ENCODE data around the gene SAA1. TPM values are rescaled to one million over a fixed set of nuclear protein-coding genes. Genes with fewer than 3 reads are reported as not detected.
"Not testable (repeated sequence)": the region's sequence is repeated elsewhere in the genome, so short reads cannot be mapped to it uniquely, and the experiment has no call there.

The SAA1 gene
- total and polyA plus RNA-seq, 3 donors from 2014 or later, result 6.2 TPM; not detected in 2

DNA sequence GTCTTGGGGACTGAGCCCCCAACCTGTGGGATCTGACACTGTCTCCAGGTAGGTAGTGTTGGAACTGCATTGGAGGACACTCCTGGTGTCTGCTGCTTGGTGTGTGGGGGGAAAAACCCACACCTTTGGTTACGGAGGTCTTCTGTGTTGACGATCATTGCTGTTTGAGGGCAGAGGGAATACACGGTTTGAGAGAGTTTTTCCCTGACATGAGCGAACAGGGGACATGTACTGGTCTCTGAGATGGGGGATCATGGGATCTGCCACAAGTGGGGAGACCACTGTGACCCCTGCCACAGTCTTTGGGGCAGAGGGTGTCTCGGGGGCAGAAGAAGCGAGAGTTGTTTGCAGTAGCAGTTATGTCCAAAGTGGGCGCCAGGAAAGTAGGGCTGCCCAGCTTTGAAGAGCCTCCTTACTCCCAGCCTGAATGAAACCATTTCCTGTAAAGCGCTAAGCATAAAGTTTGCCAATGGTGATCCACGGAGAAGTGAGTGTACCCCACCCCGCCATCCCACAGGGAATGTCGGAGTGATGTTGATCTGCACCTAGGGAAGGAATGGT, 12.2 kb upstream of the SAA1 start:
- Histone ChIP-seq H3K27me3 (no peaks in the 10 kb centered on the region), H3K36me3 (ENCODE audit: low read depth, missing control alignments) (no peaks in the 10 kb centered on the region), H3K9me3 (no peaks in the 10 kb centered on the region), H3K4me1 (no peaks in the 10 kb centered on the region), H3K4me3 (no peak overlapping the region), H3K27ac (no peak overlapping the region)
- intact Hi-C loops (cut with DNase I; ENCODE audit: low total_unique reads), result no loop called here
- 78 to 92% methylated on average over 11 of the region's 11 CpGs for WGBS, 2 donors
- no peak for TF ChIP-seq POLR2A (IDR thresholded peaks at IDR 0.05)
- no peak for TF ChIP-seq CTCF (IDR thresholded peaks at IDR 0.05)
- no peak for DNase-seq

- Histone ChIP-seq H3K27ac (no peak overlapping the region), H3K36me3 (ENCODE audit: low read depth, missing control alignments) (no peaks in the 10 kb centered on the region), H3K27me3 (no peaks in the 10 kb centered on the region), H3K4me3 (no peak overlapping the region), H3K9me3 (no peaks in the 10 kb centered on the region), H3K4me1 (no peaks in the 10 kb centered on the region)
- no peak for TF ChIP-seq CTCF (IDR thresholded peaks at IDR 0.05)
- TF ChIP-seq POLR2A (IDR thresholded peaks at IDR 0.05), result no peak
- no peak for DNase-seq
- intact Hi-C loops (cut with DNase I; ENCODE audit: low total_unique reads), result no loop called here
- WGBS, 2 donors, result 61 to 74% methylated on average over 2 of the region's 2 CpGs
Observed at GRCh38 chr11:18254781-18255361, 11.2 kb upstream of the SAA1 start.

GRCh38 chr11:18259259-18259658, 6.8 kb upstream of the SAA1 start:
- Histone ChIP-seq H3K36me3 (ENCODE audit: low read depth, missing control alignments) (no peaks in the 10 kb centered on the region), H3K4me1 (no peaks in the 10 kb centered on the region), H3K27me3 (no peaks in the 10 kb centered on the region), H3K9me3 (no peaks in the 10 kb centered on the region), H3K27ac (no peak overlapping the region), H3K4me3 (no peak overlapping the region)
- DNase-seq, result no peak
- intact Hi-C loops (cut with DNase I; ENCODE audit: low total_unique reads), result no loop called here
- no peak for TF ChIP-seq CTCF (IDR thresholded peaks at IDR 0.05)
- TF ChIP-seq POLR2A (IDR thresholded peaks at IDR 0.05), result no peak

DNA sequence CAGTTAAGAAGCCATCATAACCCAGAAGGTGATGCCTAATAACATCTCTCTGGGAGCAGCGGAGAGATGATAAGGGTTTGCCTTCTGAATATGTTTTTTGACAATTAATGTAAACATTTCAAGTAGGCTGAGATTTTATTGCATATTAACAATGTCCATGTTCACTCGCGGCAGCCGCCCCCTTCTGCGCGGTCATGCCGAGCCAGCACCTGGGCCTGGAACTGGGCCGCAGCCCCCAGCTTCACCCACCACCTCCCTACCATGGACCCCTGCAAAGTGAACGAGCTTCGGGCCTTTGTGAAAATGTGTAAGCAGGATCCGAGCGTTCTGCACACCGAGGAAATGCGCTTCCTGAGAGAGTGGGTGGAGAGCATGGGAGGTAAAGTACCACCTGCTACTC, 4.3 kb upstream of the SAA1 start:
- Histone ChIP-seq H3K4me1 (no peaks in the 10 kb centered on the region), H3K27ac (no peak overlapping the region), H3K27me3 (no peaks in the 10 kb centered on the region), H3K36me3 (ENCODE audit: low read depth, missing control alignments) (no peaks in the 10 kb centered on the region), H3K9me3 (no peaks in the 10 kb centered on the region), H3K4me3 (no peak overlapping the region)
- no peak for TF ChIP-seq CTCF (IDR thresholded peaks at IDR 0.05)
- DNase-seq, result no peak
- intact Hi-C loops (cut with DNase I; ENCODE audit: low total_unique reads), result no loop called here
- 92 to 97% methylated on average over 14 of the region's 14 CpGs for WGBS, 2 donors

DNA sequence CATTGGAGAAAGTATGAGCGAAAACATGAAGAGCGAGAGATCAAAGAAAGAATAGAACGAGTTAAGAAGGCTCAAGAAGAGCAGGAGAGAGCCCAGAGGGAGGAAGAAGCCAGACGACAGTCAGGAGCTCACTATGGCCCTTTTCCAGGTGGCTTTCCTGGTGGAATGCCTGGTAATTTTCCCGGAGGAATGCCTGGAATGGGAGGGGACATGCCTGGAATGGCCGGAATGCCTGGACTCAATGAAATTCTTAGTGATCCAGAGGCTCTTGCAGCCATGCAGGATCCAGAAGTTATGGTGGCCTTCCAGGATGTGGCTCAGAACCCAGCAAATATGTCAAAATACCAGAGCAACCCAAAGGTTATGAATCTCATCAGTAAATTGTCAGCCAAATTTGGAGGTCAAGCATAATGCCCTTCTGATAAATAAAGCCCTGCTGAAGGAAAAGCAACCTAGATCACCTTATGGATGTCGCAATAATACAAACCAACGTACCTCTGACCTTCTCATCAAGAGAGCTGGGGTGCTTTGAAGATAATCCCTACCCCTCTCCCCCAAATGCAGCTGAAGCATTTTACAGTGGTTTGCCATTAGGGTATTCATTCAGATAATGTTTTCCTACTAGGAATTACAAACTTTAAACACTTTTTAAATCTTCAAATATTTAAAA, 3.2 kb upstream of the SAA1 start:
- H3K27ac ChIP-seq; DNase-seq; H3K27me3 ChIP-seq; intact Hi-C loops (cut with DNase I; ENCODE audit: low total_unique reads); H3K4me1 ChIP-seq; H3K9me3 ChIP-seq; H3K4me3 ChIP-seq; H3K36me3 ChIP-seq (ENCODE audit: low read depth, missing control alignments): not testable (repeated sequence)
- 70 to 72% methylated on average over 8 of the region's 8 CpGs for WGBS, 2 donors
